8988T (cell line): Measurements from ENCODE around the gene UNKL.
A peak's percentile ranks its signal among the peaks of the same experiment; 100 is the strongest.

Source experiments
- DNase-seq: peaks from one replicate; pipeline ENCODE4 v3.0.0; 2011

The UNKL gene

GRCh38 chr16:1319041-1319440, 95.5 kb downstream of the UNKL start:
- no peak for DNase-seq

DNA sequence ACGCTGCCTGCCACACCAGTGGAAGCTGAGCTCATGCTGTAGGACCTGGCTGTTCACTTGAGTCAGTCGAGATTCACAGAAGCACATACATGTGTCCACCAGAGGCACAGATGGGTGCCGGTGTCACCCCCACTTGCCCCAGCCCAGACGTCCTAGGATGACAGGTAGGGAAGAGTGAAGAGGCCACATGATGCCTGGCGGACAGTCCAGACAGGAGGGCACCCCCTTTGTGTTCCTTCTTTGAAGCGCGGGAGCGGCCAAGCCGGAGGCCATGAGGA, 96.3 kb downstream of the UNKL start:
- DNase-seq, result no peak

GRCh38 chr16:1317479-1318267, 96.8 kb downstream of the UNKL start:
- no peak for DNase-seq

- DNase-seq, result peak; percentile 6
Measured at GRCh38 chr16:1316033-1316405, 98.5 kb downstream of the UNKL start.

DNA sequence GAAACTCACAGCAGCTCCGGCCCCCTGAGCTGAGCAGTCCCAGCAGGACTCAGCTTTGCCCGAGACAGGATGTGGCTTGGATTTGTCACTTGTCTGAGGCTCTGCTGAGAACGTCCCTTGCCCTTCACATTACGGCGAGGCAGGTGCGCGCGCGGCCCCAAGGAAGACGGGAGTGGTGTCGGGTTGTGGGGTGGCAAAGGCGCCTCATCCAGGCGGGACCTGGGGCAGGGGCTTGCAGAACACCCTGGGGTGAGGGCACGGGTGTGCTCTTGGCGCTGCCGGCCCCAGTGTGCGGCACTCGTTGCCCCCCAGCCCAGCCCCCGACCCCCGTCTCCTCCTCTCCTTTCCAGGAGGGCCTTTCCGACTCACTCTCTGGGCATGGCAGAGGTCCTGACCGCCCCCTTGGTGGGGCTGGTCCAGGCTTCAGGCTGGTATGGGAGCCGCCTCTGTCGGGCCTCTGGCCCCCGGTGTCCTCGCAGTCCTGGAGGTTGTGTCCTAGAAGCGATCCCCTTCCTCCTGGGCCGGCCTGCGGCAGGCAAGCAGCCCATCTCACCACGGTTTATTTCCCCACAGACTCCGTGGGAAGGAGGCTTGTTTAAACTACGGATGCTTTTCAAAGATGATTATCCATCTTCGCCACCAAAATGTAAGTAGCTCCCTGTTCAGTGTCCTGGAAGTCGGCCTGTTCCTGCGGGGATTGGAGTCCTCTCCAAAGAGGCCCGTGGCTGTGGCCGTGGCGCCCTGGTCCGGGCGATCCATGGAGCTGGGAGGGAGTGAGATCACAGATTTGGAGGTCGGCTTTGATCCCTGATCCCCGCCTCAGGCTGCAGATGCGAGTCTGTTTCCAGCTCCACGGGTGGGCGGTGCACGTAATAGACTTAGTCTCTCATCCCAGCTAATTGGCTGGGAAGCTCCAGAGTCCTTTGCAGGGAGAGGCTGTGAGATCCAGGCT, 99.1 kb downstream of the UNKL start:
- DNase-seq, result peak; percentile 5

DNA sequence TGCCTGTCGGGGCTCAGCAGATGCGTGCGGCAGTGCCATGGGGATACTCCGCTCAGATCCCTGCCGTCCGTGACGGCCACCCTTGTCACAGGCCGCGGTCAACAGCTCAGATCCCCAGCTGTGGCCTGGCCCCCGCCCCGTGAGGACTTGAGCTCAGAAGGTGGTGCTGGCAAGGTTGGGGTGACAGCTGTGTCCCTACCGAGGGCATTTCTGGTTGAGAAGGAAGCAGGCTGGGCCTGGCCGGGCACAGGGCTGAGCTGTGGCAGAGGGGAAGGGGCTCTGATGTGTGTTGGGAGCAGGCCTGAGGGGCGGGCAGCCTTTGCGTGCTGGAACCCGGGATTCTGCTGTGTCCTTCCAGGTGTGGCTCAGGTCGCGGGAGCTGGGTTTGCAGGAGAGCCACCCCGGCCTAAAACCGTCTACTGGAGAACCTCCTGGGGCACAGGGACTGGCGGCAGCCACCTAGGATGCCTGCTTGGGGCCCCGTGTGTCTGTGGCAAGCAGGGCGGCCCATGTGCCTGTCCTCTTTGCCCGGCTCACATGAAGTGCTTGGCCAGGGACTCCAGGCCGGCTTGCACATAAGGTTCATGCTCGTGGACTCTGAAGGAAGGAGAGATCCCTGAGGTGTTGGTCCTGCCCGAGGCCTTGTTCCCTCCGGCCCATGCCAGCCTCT, 100.0 kb downstream of the UNKL start:
- DNase-seq, result no peak

GRCh38 chr16:1313721-1314369, 100.7 kb downstream of the UNKL start:
- DNase-seq, result no peak
